Right lobe of liver (tissue), 6 donors: ENCODE results near the gene DNAJB6. TPM values are rescaled to one million over a fixed set of nuclear protein-coding genes. Genes with fewer than 3 reads are reported as not detected.
A peak's percentile ranks its signal among the peaks of the same experiment; 100 is the strongest.

ENCODE experiments used
- ATAC-seq, 4 donors: fragments of 200-7000 bp; cut with Tn5 transposase; one replicate each; pipeline ENCODE4 v1.9.1; 2020; ENCODE audit warnings: mild to moderate bottlenecking in 4 of 4, moderate library complexity in 4 of 4
- DNase-seq, 3 donors: peaks; one replicate each; pipeline ENCODE4 v3.0.0-alpha.2; 2020
- H3K27ac ChIP-seq, 3 donors: fragments of 200-600 bp; one replicate each; pipeline ENCODE4 v1.8.0; 2022
- H3K27me3 ChIP-seq, 2 donors: fragments of 200-600 bp; one replicate each; pipeline ENCODE4 v1.8.0; 2022
- H3K36me3 ChIP-seq, 4 donors: fragments of 200-600 bp; sonication (generic) in 1 of 4; one replicate each; pipeline versions ENCODE4 v1.5.1 to v1.8.0; 2017 to 2022; ENCODE audit warnings: control low read depth in 1 of 4
- H3K4me1 ChIP-seq, 4 donors: fragments of 200-600 bp; sonication (generic) in 1 of 4; one replicate each; pipeline versions ENCODE4 v1.5.1 to v1.8.0; 2017 to 2022; ENCODE audit warnings: control low read depth in 1 of 4
- H3K4me3 ChIP-seq, 3 donors: fragments of 200-600 bp; one replicate each; pipeline ENCODE4 v1.8.0; 2022
- H3K9me3 ChIP-seq, 4 donors: fragments of 200-600 bp; sonication (generic) in 1 of 4; one replicate each; pipeline versions ENCODE4 v1.5.1 to v1.8.0; 2017 to 2022; ENCODE audit warnings: control low read depth in 1 of 4
- POLR2A ChIP-seq: fragments of 450-650 bp; IDR thresholded peaks from one replicate; pipeline ENCODE4 v1.6.1; 2017; ENCODE audit warnings: antibody characterized with exemption, mild to moderate bottlenecking
- WGBS: methylation state at CpG from one replicate; pipeline ENCODE4 v1.1.6; 2018; ENCODE audit warnings: low coverage, low lambda C conversion rate; ENCODE audit not compliant: insufficient coverage; ENCODE audit errors: missing lambda C conversion rate; 5-methylcytosine and 5-hydroxymethylcytosine counted together
- intact Hi-C, 2 donors: fragments of 100-400 bp; cut with DNase I; formaldehyde crosslinking; loops; one replicate each; pipeline versions ENCODE4 v1.11.2 to v1.14.1; 2022
- total RNA-seq, 6 experiments: library from RNA; depleted of rRNA in 2 of 6; stranded (reverse); fragments of >200 nt in 2 of 6; fragmentation: NEBNext Ultra II Directional in 3 of 6; extraction: Animal tissue kit (Norgen Biotek cat#: 25700) in 3 of 6; gene quantifications; one replicate each; pipeline versions ENCODE4 v1.1.0 to v1.2.4, GENCODE V29; 2016 to 2023
- TF ChIP-seq, protein P1 (sequence below), 4 donors: fragments of 200-600 bp in 3 of 4; fragments of 450-650 bp in 1 of 4; IDR thresholded peaks; one replicate each; pipeline versions ENCODE4 v1.5.1 to v1.8.0; 2016 to 2022; ENCODE audit warnings: antibody characterized with exemption in 4 of 4, mild to moderate bottlenecking in 2 of 4
- donor health status: DM: no; HTN: yes; CAD: no.
- donor health status: DM: no; HTN: no; CAD: no.
- donor health status: DM: no; HTN: no; CAD: no.
- donor health status: DM: no; HTN: yes; CAD: no.
- donor health status: DM: no; HTN: yes; CAD: no.

DNAJB6 gene
- total RNA-seq, 6 experiments from 2014 or later: 24.5 to 38.0 (median 35.2) TPM

DNA sequence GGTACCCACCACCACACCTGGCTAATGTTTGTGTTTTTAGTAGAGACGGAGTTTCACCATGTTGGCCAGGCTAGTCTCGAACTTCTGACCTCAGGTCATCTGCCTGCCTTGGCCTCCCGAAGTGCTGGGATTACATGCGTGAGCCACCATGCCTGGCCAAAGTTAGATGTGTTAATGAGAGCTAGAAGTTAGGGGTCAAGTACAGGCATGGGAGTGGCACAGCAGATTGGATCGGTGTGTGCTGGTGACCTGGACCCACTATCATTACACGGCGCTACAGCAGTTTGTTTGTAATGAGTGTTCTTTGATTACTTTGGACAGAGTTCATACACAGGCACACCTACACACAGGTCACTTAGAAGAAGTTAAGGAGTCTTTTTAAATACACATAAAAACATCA lies 36.7 kb downstream of the DNAJB6 start:
- no peak for DNase-seq
- 35% methylated on average over 7 of the region's 7 CpGs for WGBS
- Histone ChIP-seq H3K36me3 (peaks cover 1 to 29% (median 14%) of the 10 kb centered on the region in 4 donors), H3K4me1 (peaks cover 0 to 9% (median 0%) of the 10 kb centered on the region in 4 donors), H3K27ac (no peak overlapping the region), H3K9me3 (no peaks in the 10 kb centered on the region), H3K27me3 (no peaks in the 10 kb centered on the region), H3K4me3 (no peak overlapping the region)
- peak; percentile 72 to 88 (median 79) for ATAC-seq
- intact Hi-C loops: no loop called here
- TF ChIP-seq, protein P1, sequence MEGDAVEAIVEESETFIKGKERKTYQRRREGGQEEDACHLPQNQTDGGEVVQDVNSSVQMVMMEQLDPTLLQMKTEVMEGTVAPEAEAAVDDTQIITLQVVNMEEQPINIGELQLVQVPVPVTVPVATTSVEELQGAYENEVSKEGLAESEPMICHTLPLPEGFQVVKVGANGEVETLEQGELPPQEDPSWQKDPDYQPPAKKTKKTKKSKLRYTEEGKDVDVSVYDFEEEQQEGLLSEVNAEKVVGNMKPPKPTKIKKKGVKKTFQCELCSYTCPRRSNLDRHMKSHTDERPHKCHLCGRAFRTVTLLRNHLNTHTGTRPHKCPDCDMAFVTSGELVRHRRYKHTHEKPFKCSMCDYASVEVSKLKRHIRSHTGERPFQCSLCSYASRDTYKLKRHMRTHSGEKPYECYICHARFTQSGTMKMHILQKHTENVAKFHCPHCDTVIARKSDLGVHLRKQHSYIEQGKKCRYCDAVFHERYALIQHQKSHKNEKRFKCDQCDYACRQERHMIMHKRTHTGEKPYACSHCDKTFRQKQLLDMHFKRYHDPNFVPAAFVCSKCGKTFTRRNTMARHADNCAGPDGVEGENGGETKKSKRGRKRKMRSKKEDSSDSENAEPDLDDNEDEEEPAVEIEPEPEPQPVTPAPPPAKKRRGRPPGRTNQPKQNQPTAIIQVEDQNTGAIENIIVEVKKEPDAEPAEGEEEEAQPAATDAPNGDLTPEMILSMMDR (IDR thresholded peaks at IDR 0.05): no peak
- no peak for TF ChIP-seq POLR2A

DNA sequence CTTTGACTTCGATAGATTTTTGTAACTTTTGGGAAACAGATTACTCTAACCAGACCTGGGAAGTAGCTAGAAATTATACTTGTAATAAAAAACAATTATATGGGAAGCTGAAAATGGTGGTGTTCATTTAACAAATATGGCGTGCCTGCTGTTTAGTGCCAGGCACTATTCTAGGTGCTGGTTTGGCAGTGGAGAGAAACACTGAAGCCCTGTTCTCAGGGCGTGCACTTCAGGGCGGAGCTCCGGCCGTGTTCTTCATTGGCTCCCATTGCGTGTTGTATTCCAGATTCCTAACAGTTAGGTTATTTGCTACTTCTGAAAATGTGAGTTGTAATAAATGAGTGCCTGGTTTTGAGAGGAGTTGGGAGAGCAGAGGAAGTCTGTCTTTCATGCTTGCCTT lies 38.6 kb downstream of the DNAJB6 start:
- no peaks in the 10 kb centered on the region for H3K27me3 ChIP-seq
- H3K27ac ChIP-seq: no peak overlapping the region
- intact Hi-C loops: no loop called here
- H3K9me3 ChIP-seq: no peaks in the 10 kb centered on the region
- ATAC-seq (no peak), DNase-seq (no peak)
- peaks cover 0 to 9% (median 0%) of the 10 kb centered on the region in 4 donors for H3K4me1 ChIP-seq
- peaks cover 0 to 17% (median 7%) of the 10 kb centered on the region in 4 donors for H3K36me3 ChIP-seq
- no peak overlapping the region for H3K4me3 ChIP-seq
- no peak for TF ChIP-seq POLR2A
- TF ChIP-seq, protein P1 (IDR thresholded peaks at IDR 0.05): no peak
- WGBS: 94% methylated on average over 7 of the region's 7 CpGs

GRCh38 chr7:157377436-157378124 lies 40.8 kb downstream of the DNAJB6 start:
- H3K27ac ChIP-seq: no peak overlapping the region
- ATAC-seq: no peak
- TF ChIP-seq POLR2A: no peak
- TF ChIP-seq, protein P1 (IDR thresholded peaks at IDR 0.05): no peak
- DNase-seq: no peak
- peaks cover 0 to 9% (median 0%) of the 10 kb centered on the region in 4 donors for H3K4me1 ChIP-seq
- WGBS: 82% methylated on average over 8 of the region's 11 CpGs
- H3K36me3 ChIP-seq: peaks cover 0 to 9% (median under 1%) of the 10 kb centered on the region in 4 donors
- H3K27me3 ChIP-seq: no peaks in the 10 kb centered on the region
- no peak overlapping the region for H3K4me3 ChIP-seq
- H3K9me3 ChIP-seq: no peaks in the 10 kb centered on the region
- intact Hi-C loops: no loop called here

DNA sequence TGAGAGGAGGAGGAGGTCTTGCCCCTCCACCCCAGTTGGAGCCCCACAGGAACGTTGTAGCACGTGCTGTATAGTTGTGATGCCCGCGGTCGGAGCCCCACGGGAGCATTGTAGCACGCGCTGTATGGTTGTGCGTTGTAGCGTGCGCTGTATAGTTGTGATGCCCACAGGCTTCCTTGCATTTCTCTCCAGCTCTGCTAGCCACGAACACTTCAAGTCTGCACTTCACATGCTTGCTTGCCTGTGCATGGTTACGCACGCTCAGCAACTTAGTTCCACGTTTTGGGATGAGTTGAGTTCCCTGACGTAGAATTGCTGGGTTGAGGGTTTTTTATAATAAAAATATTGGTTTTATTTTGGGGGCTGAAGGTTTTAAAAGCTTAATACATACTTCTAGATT lies 41.6 kb downstream of the DNAJB6 start:
- TF ChIP-seq POLR2A: no peak
- TF ChIP-seq, protein P1 (IDR thresholded peaks at IDR 0.05): no peak
- peaks cover 0 to 4% (median 0%) of the 10 kb centered on the region in 4 donors for H3K4me1 ChIP-seq
- H3K36me3 ChIP-seq: peaks cover 0 to 15% (median under 1%) of the 10 kb centered on the region in 4 donors
- intact Hi-C loops: no loop called here
- H3K27me3 ChIP-seq: no peaks in the 10 kb centered on the region
- ATAC-seq: no peak
- no peak overlapping the region for H3K27ac ChIP-seq
- H3K9me3 ChIP-seq: no peaks in the 10 kb centered on the region
- no peak overlapping the region for H3K4me3 ChIP-seq
- no peak for DNase-seq
- WGBS: 88% methylated on average over 11 of the region's 16 CpGs
